HepG2 (cell line): ENCODE results near the gene HES1. TPM values are rescaled to one million over a fixed set of nuclear protein-coding genes. Genes with fewer than 3 reads are reported as not detected.

Source experiments
- CBFB ChIP-seq: sonication (generic); formaldehyde crosslinking; IDR thresholded peaks from 2 replicates; pipeline ENCODE4 v1.4.0; 2020; ENCODE audit warnings: missing genetic modification reagents
- DNMT3B ChIP-seq: conservative IDR thresholded peaks from 2 replicates; pipeline ENCODE4 v1.6.1; 2016; ENCODE audit warnings: missing biosample characterization, control low read depth
- GMEB2 ChIP-seq: IDR thresholded peaks from 2 replicates; pipeline ENCODE4 v1.6.1; 2016; ENCODE audit warnings: missing biosample characterization, missing genetic modification reagents, low read depth
- MED13 ChIP-seq: sonication (generic); formaldehyde crosslinking; IDR thresholded peaks from 2 replicates; pipeline ENCODE4 v1.5.0; 2020; ENCODE audit warnings: missing genetic modification reagents
- MIXL1 ChIP-seq: IDR thresholded peaks from 2 replicates; pipeline ENCODE4 v1.6.1; 2016
- MYNN ChIP-seq: sonication (generic); formaldehyde crosslinking; IDR thresholded peaks from 2 replicates; pipeline ENCODE4 v1.4.0; 2020; ENCODE audit warnings: mild to moderate bottlenecking, low read depth, missing genetic modification reagents
- PCBP1 ChIP-seq: fragments of 200-400 bp; formaldehyde crosslinking; IDR thresholded peaks from 2 replicates; pipeline ENCODE4 v1.6.1; 2017; ENCODE audit warnings: mild to moderate bottlenecking, low read depth, low read length, borderline replicate concordance
- POGK ChIP-seq: sonication (generic); formaldehyde crosslinking; conservative IDR thresholded peaks from 2 replicates; pipeline ENCODE4 v1.8.0; 2022; ENCODE audit warnings: mild to moderate bottlenecking, moderate library complexity, missing genetic modification reagents
- POLR2A ChIP-seq, 2 experiments: IDR thresholded peaks; 2 replicates each; pipeline ENCODE4 v1.6.1; 2011; ENCODE audit warnings: low read depth in 2 of 2, low read length in 2 of 2, mild to moderate bottlenecking in 1 of 2, moderate library complexity in 1 of 2; ENCODE audit not compliant: insufficient read depth in 1 of 2
- SMAD9 ChIP-seq: sonication (generic); formaldehyde crosslinking; IDR thresholded peaks from 2 replicates; pipeline ENCODE4 v1.5.1; 2020; ENCODE audit warnings: mild to moderate bottlenecking, missing genetic modification reagents
- SNAI1 ChIP-seq: sonication (generic); formaldehyde crosslinking; IDR thresholded peaks from 2 replicates; pipeline ENCODE4 v1.5.0; 2020; ENCODE audit warnings: mild to moderate bottlenecking, missing genetic modification reagents, borderline replicate concordance
- ZBED4 ChIP-seq: sonication (generic); formaldehyde crosslinking; IDR thresholded peaks from 2 replicates; pipeline ENCODE4 v1.4.0; 2020; ENCODE audit warnings: missing genetic modification reagents, borderline replicate concordance
- ZBTB42 ChIP-seq: sonication (generic); formaldehyde crosslinking; IDR thresholded peaks from 2 replicates; pipeline ENCODE4 v1.5.0; 2020; ENCODE audit warnings: mild to moderate bottlenecking, missing genetic modification reagents
- ZBTB49 ChIP-seq: sonication (generic); formaldehyde crosslinking; IDR thresholded peaks from 2 replicates; pipeline ENCODE4 v1.4.0; 2020; ENCODE audit warnings: missing genetic modification reagents, borderline replicate concordance
- ZIK1 ChIP-seq: sonication (generic); formaldehyde crosslinking; IDR thresholded peaks from 2 replicates; pipeline ENCODE4 v1.5.0; 2020; ENCODE audit warnings: mild to moderate bottlenecking, low read depth, missing genetic modification reagents, borderline replicate concordance
- ZKSCAN8 ChIP-seq: IDR thresholded peaks from 2 replicates; pipeline ENCODE4 v1.6.1; 2016; ENCODE audit warnings: borderline replicate concordance, missing genetic modification reagents, missing compliant biosample characterization
- ZNF329 ChIP-seq: sonication (generic); formaldehyde crosslinking; IDR thresholded peaks from 2 replicates; pipeline ENCODE4 v1.9.0; 2021; ENCODE audit warnings: low read depth, mild to moderate bottlenecking, missing genetic modification reagents
- ZNF354B ChIP-seq: sonication (generic); formaldehyde crosslinking; IDR thresholded peaks from 2 replicates; pipeline ENCODE4 v1.8.0; 2022; ENCODE audit warnings: mild to moderate bottlenecking, missing genetic modification reagents
- ZNF775 ChIP-seq: sonication (generic); formaldehyde crosslinking; IDR thresholded peaks from 2 replicates; pipeline ENCODE4 v1.4.0; 2020; ENCODE audit warnings: missing genetic modification reagents, mild to moderate bottlenecking, moderate library complexity, borderline replicate concordance
- ZNF782 ChIP-seq: sonication (generic); formaldehyde crosslinking; IDR thresholded peaks from 2 replicates; pipeline ENCODE4 v1.4.0; 2020; ENCODE audit warnings: missing genetic modification reagents, mild to moderate bottlenecking, borderline replicate concordance
- polyA plus RNA-seq, 8 experiments: library from polyadenylated mRNA; depleted of rRNA in 3 of 8; stranded (reverse) in 7 of 8; unstranded in 1 of 8; fragments of >200 nt; fragmentation: Illumina TruSeq in 4 of 8; extraction: Trizol in 4 of 8; gene quantifications; 2 replicates each; pipeline versions ENCODE4 v1.2.1 to v1.2.3, GENCODE V29; 2011 to 2016; ENCODE audit warnings: low read depth in 4 of 8, missing spikeins in 1 of 8, mixed read lengths in 1 of 8; ENCODE audit not compliant: insufficient read depth in 1 of 8
- total RNA-seq, 5 experiments: library from RNA; depleted of rRNA; stranded (reverse); fragments of >200 nt; fragmentation: Illumina TruSeq; extraction: Trizol; gene quantifications; 2 replicates each; pipeline ENCODE4 v1.2.3, GENCODE V29; 2016; ENCODE audit warnings: low read depth in 1 of 5

HES1 gene
- total and polyA plus RNA-seq, 2 of the 13 experiments (the other 11 are each of a cell fraction or from before 2014, with no cell fraction given) = 15.4 to 19.8 TPM

- TF ChIP-seq ZBED4 (CRISPR knock-in tag) (peak; percentile 97; the same call in 1 of the 2 replicates), ZBTB49 (no peak), MYNN (CRISPR knock-in tag) (no peak), SNAI1 (no peak), ZNF329 (no peak), POLR2A (IDR thresholded peaks at IDR 0.05; ENCODE audit: insufficient read depth in 1 of 2, low read depth in 2 of 2, low read length in 2 of 2) (peak in 1 of 2 experiments; percentile 66; a peak in 1 of 4 replicates), POGK (CRISPR knock-in tag) (peak; percentile 18; the same call in 1 of the 2 replicates), ZIK1 (no peak; the same call in 1 of the 2 replicates), MED13 (CRISPR knock-in tag) (peak; percentile 73; the same call in 1 of the 2 replicates), ZBTB42 (CRISPR knock-in tag) (no peak), ZNF354B (CRISPR knock-in tag) (no peak), CBFB (CRISPR knock-in tag) (no peak), PCBP1 (no peak), ZNF775 (CRISPR knock-in tag) (no peak), SMAD9 (no peak), MIXL1 (CRISPR knock-in tag) (no peak), ZNF782 (no peak), ZKSCAN8 (CRISPR knock-in tag) (peak; percentile 96; the same call in 1 of the 2 replicates), DNMT3B (CRISPR knock-in tag) (peak; percentile 59; the same call in 1 of the 2 replicates), GMEB2 (CRISPR knock-in tag) (no peak)
Observed at GRCh38 chr3:194141415-194142155, 5.6 kb downstream of the HES1 start (continued).
